Activated CD4-positive, alpha-beta T cell treated with anti-CD3 and anti-CD28 coated beads, Interleukin-2, amount 50 U/mL, for 16 hours (primary cell): ENCODE data around the gene WSCD1.

ENCODE experiments used
- DNase-seq: peaks from one replicate; pipeline ENCODE4 v3.0.0-alpha.2; 2020

Gene WSCD1

GRCh38 chr17:6088141-6088540 lies 18.0 kb downstream of the WSCD1 start:
- no peak for DNase-seq

GRCh38 chr17:6090253-6090652 lies 20.1 kb downstream of the WSCD1 start:
- no peak for DNase-seq

- no peak for DNase-seq
Observed at GRCh38 chr17:6092182-6092902, 22.2 kb downstream of the WSCD1 start.

- DNase-seq, result no peak
Observed at GRCh38 chr17:6092903-6093468, 22.8 kb downstream of the WSCD1 start.

- DNase-seq, result no peak
Observed at GRCh38 chr17:6094453-6094852, 24.3 kb downstream of the WSCD1 start.

- DNase-seq, result no peak
Observed at GRCh38 chr17:6094926-6095325, 24.7 kb downstream of the WSCD1 start.

GRCh38 chr17:6095501-6095900 lies 25.3 kb downstream of the WSCD1 start:
- DNase-seq, result no peak

- DNase-seq, result no peak
Observed at GRCh38 chr17:6096201-6097004, 26.2 kb downstream of the WSCD1 start.

- DNase-seq, result no peak
Observed at GRCh38 chr17:6097005-6097279, 26.8 kb downstream of the WSCD1 start.

GRCh38 chr17:6098050-6098822 lies 28.1 kb downstream of the WSCD1 start:
- DNase-seq, result no peak

- DNase-seq, result no peak
Observed at GRCh38 chr17:6098823-6099180, 28.6 kb downstream of the WSCD1 start.

- DNase-seq, result no peak
Observed at GRCh38 chr17:6099492-6099891, 29.3 kb downstream of the WSCD1 start.

- DNase-seq, result no peak
Observed at GRCh38 chr17:6100146-6100545, 30.0 kb downstream of the WSCD1 start.

GRCh38 chr17:6100891-6101500 lies 30.8 kb downstream of the WSCD1 start:
- DNase-seq, result no peak

GRCh38 chr17:6101706-6102105 lies 31.5 kb downstream of the WSCD1 start:
- no peak for DNase-seq

GRCh38 chr17:6102615-6103014 lies 32.4 kb downstream of the WSCD1 start:
- DNase-seq, result no peak

- DNase-seq, result no peak
Observed at GRCh38 chr17:6104956-6105648, 34.9 kb downstream of the WSCD1 start.

- DNase-seq, result no peak
Observed at GRCh38 chr17:6105649-6106007, 35.4 kb downstream of the WSCD1 start.

GRCh38 chr17:6106212-6106611 lies 36.0 kb downstream of the WSCD1 start:
- DNase-seq, result no peak

- DNase-seq, result no peak
Observed at GRCh38 chr17:6107791-6108190, 37.6 kb downstream of the WSCD1 start.

- no peak for DNase-seq
Observed at GRCh38 chr17:6108382-6108781, 38.2 kb downstream of the WSCD1 start.

GRCh38 chr17:6108987-6109386 lies 38.8 kb downstream of the WSCD1 start:
- no peak for DNase-seq

GRCh38 chr17:6109536-6109935 lies 39.4 kb downstream of the WSCD1 start:
- DNase-seq, result no peak
